ENCODE data around the gene SND1.

The SND1 gene

GRCh38 chr7:127651556-127652332 is at the start of gene SND1:
Gene SND1 (plus strand): TSS chr7:127652194. CDS start chr7:127652374, 180 bp downstream.
- H3K4me3 ChIP-seq (ENCODE audit: low read depth in 1 of 2, low read length in 2 of 2), result peak within 1 kb of the TSS; percentile 87 to 94
- H3K36me3 ChIP-seq (ENCODE audit: control insufficient read depth in 1 of 2, insufficient read depth in 2 of 2, low read length in 2 of 2), result peaks cover 0 to 4% of the 10 kb centered on the region in 2 donors
- peak within 1 kb of the TSS; percentile 89 to 91 for H3K9ac ChIP-seq (ENCODE audit: low read depth in 1 of 2, low read length in 2 of 2)
- H3K27ac ChIP-seq (ENCODE audit: low read depth, low read length), result peak within 1 kb of the TSS; percentile 91
- peaks cover 24 to 28% of the 10 kb centered on the region in 2 donors for H3K4me1 ChIP-seq (ENCODE audit: control insufficient read depth in 1 of 2, insufficient read depth in 2 of 2, low read length in 2 of 2)
- H3K9me3 ChIP-seq (ENCODE audit: control insufficient read depth in 1 of 2, low read length in 2 of 2), result no peaks in the 10 kb centered on the region
- no peaks in the 10 kb centered on the region for H3K27me3 ChIP-seq (ENCODE audit: control insufficient read depth in 1 of 2, insufficient read depth in 2 of 2, low read length in 2 of 2)

- no peak overlapping the region for H3K9ac ChIP-seq (ENCODE audit: low read depth in 1 of 2, low read length in 2 of 2)
- H3K9me3 ChIP-seq (ENCODE audit: control insufficient read depth in 1 of 2, low read length in 2 of 2), result no peaks in the 10 kb centered on the region
- H3K36me3 ChIP-seq (ENCODE audit: control insufficient read depth in 1 of 2, insufficient read depth in 2 of 2, low read length in 2 of 2), result no peaks in the 10 kb centered on the region
- no peak overlapping the region for H3K27ac ChIP-seq (ENCODE audit: low read depth, low read length)
- H3K4me3 ChIP-seq (ENCODE audit: low read depth in 1 of 2, low read length in 2 of 2), result no peak overlapping the region
- no peaks in the 10 kb centered on the region for H3K4me1 ChIP-seq (ENCODE audit: control insufficient read depth in 1 of 2, insufficient read depth in 2 of 2, low read length in 2 of 2)
- no peaks in the 10 kb centered on the region for H3K27me3 ChIP-seq (ENCODE audit: control insufficient read depth in 1 of 2, insufficient read depth in 2 of 2, low read length in 2 of 2)
These were observed 43.5 kb upstream of the SND1 start for GRCh38 chr7:127608446-127608845.

- no peaks in the 10 kb centered on the region for H3K9me3 ChIP-seq (ENCODE audit: control insufficient read depth in 1 of 2, low read length in 2 of 2)
- no peaks in the 10 kb centered on the region for H3K4me1 ChIP-seq (ENCODE audit: control insufficient read depth in 1 of 2, insufficient read depth in 2 of 2, low read length in 2 of 2)
- H3K9ac ChIP-seq (ENCODE audit: low read depth in 1 of 2, low read length in 2 of 2), result no peak overlapping the region
- no peaks in the 10 kb centered on the region for H3K27me3 ChIP-seq (ENCODE audit: control insufficient read depth in 1 of 2, insufficient read depth in 2 of 2, low read length in 2 of 2)
- H3K4me3 ChIP-seq (ENCODE audit: low read depth in 1 of 2, low read length in 2 of 2), result no peak overlapping the region
- no peak overlapping the region for H3K27ac ChIP-seq (ENCODE audit: low read depth, low read length)
- no peaks in the 10 kb centered on the region for H3K36me3 ChIP-seq (ENCODE audit: control insufficient read depth in 1 of 2, insufficient read depth in 2 of 2, low read length in 2 of 2)
These were observed 42.7 kb upstream of the SND1 start for GRCh38 chr7:127609297-127609696.

DNA sequence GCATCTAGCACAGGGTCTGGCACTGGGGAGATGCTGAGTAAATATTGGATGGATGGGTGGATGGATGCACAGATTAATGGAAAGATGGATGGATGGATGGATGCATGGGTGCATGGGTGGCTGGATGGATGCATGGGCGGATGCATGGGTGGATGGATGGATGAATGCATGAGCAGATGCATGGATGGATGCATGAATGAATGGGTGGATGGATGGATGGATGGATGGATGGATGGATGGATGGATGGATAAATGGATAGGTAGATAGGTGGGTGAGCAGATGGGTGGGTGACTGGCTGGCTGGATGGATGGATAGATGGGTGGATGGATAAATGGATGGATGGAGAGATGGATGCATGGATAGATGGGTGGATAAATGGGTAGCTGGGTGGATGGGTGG is 39.7 kb upstream of the SND1 start:
- H3K4me1 ChIP-seq (ENCODE audit: control insufficient read depth in 1 of 2, insufficient read depth in 2 of 2, low read length in 2 of 2), result no peaks in the 10 kb centered on the region
- H3K9ac ChIP-seq (ENCODE audit: low read depth in 1 of 2, low read length in 2 of 2), result no peak overlapping the region
- no peaks in the 10 kb centered on the region for H3K9me3 ChIP-seq (ENCODE audit: control insufficient read depth in 1 of 2, low read length in 2 of 2)
- no peak overlapping the region for H3K27ac ChIP-seq (ENCODE audit: low read depth, low read length)
- H3K27me3 ChIP-seq (ENCODE audit: control insufficient read depth in 1 of 2, insufficient read depth in 2 of 2, low read length in 2 of 2), result peaks cover 13 to 14% of the 10 kb centered on the region in 2 donors
- H3K4me3 ChIP-seq (ENCODE audit: low read depth in 1 of 2, low read length in 2 of 2), result no peak overlapping the region
- no peaks in the 10 kb centered on the region for H3K36me3 ChIP-seq (ENCODE audit: control insufficient read depth in 1 of 2, insufficient read depth in 2 of 2, low read length in 2 of 2)

DNA sequence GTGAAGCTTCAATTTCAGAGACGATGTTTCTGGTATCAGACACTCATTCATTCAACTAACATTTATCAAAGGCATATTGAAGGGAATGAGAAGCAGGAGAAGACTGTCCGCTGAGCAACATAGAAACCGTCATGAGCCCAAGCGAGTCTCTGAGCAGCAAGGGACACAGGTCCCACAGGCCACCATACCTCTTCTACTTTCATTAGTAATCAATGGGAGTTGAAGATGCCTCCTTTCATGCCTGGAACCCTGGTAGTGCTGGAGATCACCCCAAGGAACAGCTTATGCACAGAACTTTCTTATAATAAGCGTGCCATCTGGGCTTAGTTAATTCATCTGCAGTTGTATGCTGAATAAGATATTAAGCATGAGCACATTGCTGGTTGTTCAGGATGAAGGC is 35.3 kb upstream of the SND1 start:
- H3K4me3 ChIP-seq (ENCODE audit: low read depth in 1 of 2, low read length in 2 of 2), result no peak overlapping the region
- no peaks in the 10 kb centered on the region for H3K4me1 ChIP-seq (ENCODE audit: control insufficient read depth in 1 of 2, insufficient read depth in 2 of 2, low read length in 2 of 2)
- peaks cover 24 to 28% of the 10 kb centered on the region in 2 donors for H3K27me3 ChIP-seq (ENCODE audit: control insufficient read depth in 1 of 2, insufficient read depth in 2 of 2, low read length in 2 of 2)
- H3K36me3 ChIP-seq (ENCODE audit: control insufficient read depth in 1 of 2, insufficient read depth in 2 of 2, low read length in 2 of 2), result no peaks in the 10 kb centered on the region
- H3K9me3 ChIP-seq (ENCODE audit: control insufficient read depth in 1 of 2, low read length in 2 of 2), result no peaks in the 10 kb centered on the region
- no peak overlapping the region for H3K27ac ChIP-seq (ENCODE audit: low read depth, low read length)
- no peak overlapping the region for H3K9ac ChIP-seq (ENCODE audit: low read depth in 1 of 2, low read length in 2 of 2)

- Histone ChIP-seq H3K27ac (ENCODE audit: low read depth, low read length) (no peak within 1 kb of the TSS), H3K9me3 (ENCODE audit: control insufficient read depth in 1 of 2, low read length in 2 of 2) (no peaks in the 10 kb centered on the region), H3K4me1 (ENCODE audit: control insufficient read depth in 1 of 2, insufficient read depth in 2 of 2, low read length in 2 of 2) (no peaks in the 10 kb centered on the region), H3K4me3 (ENCODE audit: low read depth in 1 of 2, low read length in 2 of 2) (no peak within 1 kb of the TSS), H3K36me3 (ENCODE audit: control insufficient read depth in 1 of 2, insufficient read depth in 2 of 2, low read length in 2 of 2) (no peaks in the 10 kb centered on the region), H3K27me3 (ENCODE audit: control insufficient read depth in 1 of 2, insufficient read depth in 2 of 2, low read length in 2 of 2) (peaks cover 24 to 28% of the 10 kb centered on the region in 2 donors), H3K9ac (ENCODE audit: low read depth in 1 of 2, low read length in 2 of 2) (no peak within 1 kb of the TSS)
These were observed 34.0 kb upstream of the SND1 start, which contains the start of gene PAX4 for GRCh38 chr7:127618042-127618441. Gene PAX4 (minus strand): TSS chr7:127618142. CDS start chr7:127615928, 2,214 bp downstream.

DNA sequence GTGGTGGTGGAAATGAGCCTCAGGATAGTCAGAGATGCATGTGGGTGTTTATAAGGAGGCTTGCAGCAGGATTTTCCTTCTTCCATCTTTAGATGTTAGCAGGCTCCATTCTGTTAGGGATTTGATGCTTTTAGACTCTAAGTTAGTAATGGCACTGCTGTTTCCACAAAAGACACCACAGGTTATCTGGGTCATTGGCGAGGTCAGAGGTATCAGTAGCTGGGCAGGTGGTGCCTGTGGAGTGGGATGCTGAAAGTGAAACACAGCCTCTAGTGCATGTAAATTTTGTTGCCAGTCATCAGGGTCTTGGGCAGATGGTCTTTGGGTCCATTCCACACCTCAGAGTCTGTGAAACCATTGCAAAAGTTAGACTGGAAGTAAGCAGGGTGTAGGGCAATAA is 33.2 kb upstream of the SND1 start:
- H3K9me3 ChIP-seq (ENCODE audit: control insufficient read depth in 1 of 2, low read length in 2 of 2), result no peaks in the 10 kb centered on the region
- no peak overlapping the region for H3K27ac ChIP-seq (ENCODE audit: low read depth, low read length)
- no peaks in the 10 kb centered on the region for H3K4me1 ChIP-seq (ENCODE audit: control insufficient read depth in 1 of 2, insufficient read depth in 2 of 2, low read length in 2 of 2)
- peaks cover 24 to 28% of the 10 kb centered on the region in 2 donors for H3K27me3 ChIP-seq (ENCODE audit: control insufficient read depth in 1 of 2, insufficient read depth in 2 of 2, low read length in 2 of 2)
- H3K4me3 ChIP-seq (ENCODE audit: low read depth in 1 of 2, low read length in 2 of 2), result no peak overlapping the region
- H3K36me3 ChIP-seq (ENCODE audit: control insufficient read depth in 1 of 2, insufficient read depth in 2 of 2, low read length in 2 of 2), result no peaks in the 10 kb centered on the region
- H3K9ac ChIP-seq (ENCODE audit: low read depth in 1 of 2, low read length in 2 of 2), result no peak overlapping the region

DNA sequence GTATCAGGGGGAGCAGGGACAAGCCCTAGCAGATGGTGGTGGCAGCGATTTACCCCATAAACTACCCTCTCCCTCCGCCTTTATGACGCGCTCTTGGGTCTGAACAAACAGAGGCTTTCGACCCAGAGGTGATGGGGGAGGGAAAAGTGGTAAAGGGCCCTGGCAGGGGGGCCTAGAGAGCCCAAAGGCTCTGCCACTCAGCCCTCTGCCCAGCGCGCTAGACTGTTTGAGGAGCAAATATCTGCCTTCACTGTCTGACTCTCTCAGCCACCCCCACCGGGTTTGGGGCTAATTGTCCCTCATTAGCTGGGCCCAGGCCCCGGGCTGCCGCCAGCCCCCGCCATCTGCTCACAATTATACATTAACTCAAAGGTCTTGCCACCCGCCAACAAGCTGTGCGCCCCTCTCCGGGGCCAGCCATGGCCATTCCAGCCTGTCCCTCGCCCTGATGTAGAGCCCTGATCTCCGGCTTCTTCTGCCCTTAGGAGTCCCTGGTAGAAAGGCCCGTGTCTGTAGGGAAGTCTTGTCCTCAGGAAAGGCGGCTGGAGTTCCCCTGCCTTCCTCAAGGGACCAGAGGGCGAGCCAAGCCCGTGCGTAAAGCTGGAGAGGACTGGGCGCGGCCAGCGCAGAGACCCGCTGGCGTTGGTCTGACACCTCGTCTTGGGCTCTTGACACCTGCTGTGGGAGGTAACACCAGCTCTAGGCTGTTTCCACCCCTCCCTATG is 32.2 kb upstream of the SND1 start:
- H3K4me1 ChIP-seq (ENCODE audit: control insufficient read depth in 1 of 2, insufficient read depth in 2 of 2, low read length in 2 of 2), result no peaks in the 10 kb centered on the region
- no peak overlapping the region for H3K9ac ChIP-seq (ENCODE audit: low read depth in 1 of 2, low read length in 2 of 2)
- no peaks in the 10 kb centered on the region for H3K36me3 ChIP-seq (ENCODE audit: control insufficient read depth in 1 of 2, insufficient read depth in 2 of 2, low read length in 2 of 2)
- H3K4me3 ChIP-seq (ENCODE audit: low read depth in 1 of 2, low read length in 2 of 2), result no peak overlapping the region
- no peak overlapping the region for H3K27ac ChIP-seq (ENCODE audit: low read depth, low read length)
- no peaks in the 10 kb centered on the region for H3K9me3 ChIP-seq (ENCODE audit: control insufficient read depth in 1 of 2, low read length in 2 of 2)
- peaks cover 23 to 28% of the 10 kb centered on the region in 2 donors for H3K27me3 ChIP-seq (ENCODE audit: control insufficient read depth in 1 of 2, insufficient read depth in 2 of 2, low read length in 2 of 2)

- Histone ChIP-seq H3K27me3 (ENCODE audit: control insufficient read depth in 1 of 2, insufficient read depth in 2 of 2, low read length in 2 of 2) (peaks cover 15 to 25% of the 10 kb centered on the region in 2 donors), H3K9me3 (ENCODE audit: control insufficient read depth in 1 of 2, low read length in 2 of 2) (no peaks in the 10 kb centered on the region), H3K4me1 (ENCODE audit: control insufficient read depth in 1 of 2, insufficient read depth in 2 of 2, low read length in 2 of 2) (no peaks in the 10 kb centered on the region), H3K9ac (ENCODE audit: low read depth in 1 of 2, low read length in 2 of 2) (no peak overlapping the region), H3K36me3 (ENCODE audit: control insufficient read depth in 1 of 2, insufficient read depth in 2 of 2, low read length in 2 of 2) (no peaks in the 10 kb centered on the region), H3K27ac (ENCODE audit: low read depth, low read length) (no peak overlapping the region), H3K4me3 (ENCODE audit: low read depth in 1 of 2, low read length in 2 of 2) (no peak overlapping the region)
These were observed 31.4 kb upstream of the SND1 start for GRCh38 chr7:127620406-127621233.

Measured in duodenal mucosa (tissue), 2 donors.